Thyroid gland (tissue), 4 donors: ENCODE results near the gene EXOC3.

Experiments used
- CTCF ChIP-seq, 6 experiments: fragments of 200-600 bp in 3 of 6; fragments of 450-650 bp in 3 of 6; sonication (generic) in 3 of 6; IDR thresholded peaks; one replicate each; pipeline ENCODE4 v1.5.1; 2016 to 2019; ENCODE audit warnings: antibody characterized with exemption in 6 of 6, mild to moderate bottlenecking in 2 of 6, inconsistent platforms in 1 of 6, moderate library complexity in 1 of 6
- POLR2A ChIP-seq, 2 donors: fragments of 450-650 bp; IDR thresholded peaks; one replicate each; pipeline ENCODE4 v1.6.1; 2017; ENCODE audit warnings: antibody characterized with exemption in 2 of 2, mild to moderate bottlenecking in 2 of 2, moderate library complexity in 1 of 2

DNA sequence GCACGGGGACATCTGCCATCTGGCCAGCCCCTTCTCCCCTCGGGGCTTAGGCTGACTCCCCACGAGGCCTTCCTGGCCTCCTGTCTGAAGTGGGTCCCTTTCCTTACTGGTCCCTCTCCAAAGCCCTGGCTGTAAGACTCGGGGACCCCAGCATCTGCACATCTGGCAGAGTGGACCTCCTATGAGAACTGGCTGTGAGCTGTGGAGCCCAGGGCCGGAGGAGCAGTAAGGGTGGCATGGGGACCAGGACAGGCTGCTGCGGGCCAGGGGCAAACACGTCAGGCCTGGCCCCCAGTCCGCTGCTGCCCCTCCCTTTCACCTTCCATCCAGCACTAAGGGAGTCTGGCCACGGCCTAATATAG is 33.8 kb downstream of the EXOC3 start:
- TF ChIP-seq POLR2A (IDR thresholded peaks at IDR 0.05), result no peak
- no peak for TF ChIP-seq CTCF (IDR thresholded peaks at IDR 0.05)
